Activated CD4-positive, CD25-positive, alpha-beta regulatory T cell (primary cell): ENCODE measurements around the gene C8B.

Experiments
- DNase-seq, 4 experiments: peaks; one replicate each; lab custom pipeline; 2025; lab: John Stamatoyannopoulos, UW

Gene C8B

DNA sequence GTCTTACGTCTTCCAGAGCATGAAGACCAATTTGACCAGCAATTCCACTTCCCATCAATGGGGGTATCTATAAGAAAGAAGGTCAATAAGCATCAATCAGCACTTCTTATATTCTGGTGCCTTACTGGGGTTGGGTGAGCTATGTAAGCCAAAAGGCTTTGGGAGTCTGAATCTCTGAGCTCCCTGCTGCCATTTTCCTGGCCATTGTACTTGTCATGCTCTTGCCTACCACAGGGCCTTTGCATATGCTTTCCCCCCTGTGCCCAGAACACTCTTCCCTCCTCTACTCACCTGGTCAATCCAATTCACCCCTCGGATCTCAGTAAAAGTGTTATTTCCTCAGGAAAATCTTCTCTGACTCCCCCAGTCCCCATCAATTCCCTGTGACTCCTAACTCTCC, 36.3 kb downstream of the C8B start:
- DNase-seq: no peak

DNA sequence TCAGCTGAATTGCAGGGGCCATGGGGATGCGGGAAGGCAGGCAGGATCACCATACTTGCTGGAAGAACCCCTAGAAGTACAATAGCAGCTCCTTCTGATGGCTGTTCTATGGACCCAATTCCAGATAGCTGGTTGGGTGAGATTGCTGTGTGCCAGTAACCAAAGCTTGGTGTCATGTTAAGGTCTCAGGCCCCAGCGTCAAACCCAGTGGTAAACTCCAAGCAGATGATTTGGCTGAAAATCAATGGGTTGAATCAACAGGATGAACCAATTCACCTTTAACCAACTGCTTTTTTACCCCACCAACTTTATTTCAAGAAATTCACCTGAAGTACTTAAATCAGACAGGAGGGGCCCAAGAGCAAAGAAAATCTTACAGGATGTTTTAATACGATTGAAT, 37.8 kb downstream of the C8B start:
- no peak for DNase-seq

DNA sequence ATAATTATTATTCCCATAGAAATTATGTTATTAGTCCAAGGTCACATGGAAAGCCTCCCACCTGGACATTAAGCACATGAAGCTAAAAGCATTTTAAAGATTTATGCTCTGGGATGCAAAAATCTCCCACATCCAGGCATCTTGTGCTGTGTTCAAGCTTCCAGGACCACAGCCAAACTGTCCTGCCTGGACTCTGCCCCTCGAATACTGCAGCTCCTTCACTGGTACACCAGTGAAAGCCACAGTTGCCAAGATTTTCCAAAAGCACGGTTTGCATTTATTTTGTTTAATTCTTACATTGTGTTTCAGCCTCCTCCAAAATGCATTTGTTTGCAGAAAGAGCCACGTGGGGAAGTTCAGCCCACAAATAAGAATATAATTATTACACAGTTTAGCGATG, 38.6 kb downstream of the C8B start:
- DNase-seq: no peak

DNA sequence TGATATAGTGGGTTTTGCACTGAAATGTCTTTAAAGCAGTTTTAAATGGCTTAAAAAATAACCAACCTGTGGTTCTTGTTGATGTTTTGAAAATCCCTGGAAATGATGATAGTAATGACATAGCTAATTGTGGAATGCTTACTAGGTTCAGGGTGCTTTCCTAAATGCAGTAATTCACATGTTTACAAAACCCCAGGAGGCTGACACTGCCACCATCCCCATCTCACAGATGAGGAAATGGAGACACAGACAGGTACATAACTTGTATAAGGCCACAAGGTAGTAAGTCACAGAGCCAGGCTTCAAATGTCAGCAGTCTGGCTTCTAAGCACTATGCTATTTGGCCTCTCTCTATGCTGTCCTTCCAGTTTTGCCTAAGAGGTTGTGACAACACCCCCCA, 40.6 kb downstream of the C8B start:
- DNase-seq: no peak

DNA sequence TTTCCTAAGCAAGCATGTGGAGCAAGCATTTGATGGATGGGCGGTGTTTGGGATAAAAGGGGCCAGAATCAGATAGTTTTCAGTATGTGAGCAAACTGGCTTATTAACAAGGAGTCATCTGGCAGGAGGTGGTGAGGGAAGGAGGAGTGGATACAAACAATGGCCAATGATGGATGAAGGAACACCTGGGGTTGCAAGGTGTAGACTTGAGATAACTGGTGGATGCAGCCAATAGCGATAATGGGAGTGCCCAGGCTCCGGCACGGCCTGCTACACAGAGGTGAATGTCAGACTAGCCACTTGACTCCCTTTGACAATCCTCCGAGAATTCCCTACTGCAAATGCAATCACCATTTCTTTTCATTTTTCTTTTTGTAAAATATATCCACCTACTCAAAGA, 41.7 kb downstream of the C8B start:
- no peak for DNase-seq

DNA sequence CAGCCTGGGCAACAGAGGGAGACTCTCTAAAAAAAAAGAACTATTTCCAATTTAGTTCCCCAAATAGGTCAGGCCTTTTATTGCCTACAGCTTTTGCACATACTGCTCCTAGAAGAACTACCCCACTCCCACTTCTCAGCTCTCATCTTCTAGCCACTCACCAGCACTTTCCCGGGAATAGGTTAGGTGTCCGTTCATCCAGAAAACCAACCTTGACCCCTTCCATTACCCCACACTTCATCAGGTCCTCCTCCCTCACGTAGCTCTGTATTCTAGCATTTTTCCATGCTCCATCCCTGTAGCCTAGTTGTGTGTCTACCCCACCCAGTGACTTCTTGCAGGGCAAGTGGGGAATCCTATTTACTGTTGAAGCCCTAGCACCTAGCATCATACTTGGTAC, 42.6 kb downstream of the C8B start:
- no peak for DNase-seq

DNA sequence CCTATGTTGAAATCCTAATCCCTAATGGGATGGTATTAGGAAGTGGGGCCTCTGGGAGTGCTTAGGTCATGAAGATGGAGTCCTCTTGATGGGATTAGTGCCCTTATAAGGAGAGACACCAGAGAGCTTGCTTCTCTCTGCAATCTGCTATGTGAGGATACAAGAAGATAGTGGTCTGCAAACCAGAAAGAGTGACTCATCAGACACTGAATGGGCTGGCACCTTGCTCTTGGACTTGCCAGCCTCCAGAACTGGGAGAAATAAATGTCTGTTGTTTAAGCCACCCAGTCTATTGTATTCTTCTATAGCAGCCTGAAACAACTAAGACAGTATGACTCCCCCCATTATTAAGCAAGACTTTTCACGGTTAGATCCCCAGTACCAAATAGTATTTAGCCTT, 43.3 kb downstream of the C8B start:
- DNase-seq: no peak

DNA sequence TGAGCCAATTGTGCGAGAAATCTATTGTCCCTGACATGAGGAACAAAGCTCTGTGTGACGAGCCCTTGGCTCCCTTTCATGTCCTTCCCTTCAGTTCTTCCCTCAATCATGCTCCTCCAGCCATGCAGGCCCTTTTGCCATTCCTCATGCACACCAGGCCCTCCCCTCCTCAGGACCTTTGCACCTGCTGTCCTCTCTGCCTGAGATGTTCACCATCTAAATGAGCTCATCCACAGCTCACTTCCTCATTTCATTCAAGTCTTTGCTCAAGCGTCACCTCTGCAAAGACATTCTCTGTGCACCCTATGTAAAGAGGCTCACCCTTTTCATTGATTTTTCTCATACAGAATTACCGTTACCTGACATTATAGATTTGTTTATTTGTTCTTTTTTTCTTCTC, 43.7 kb downstream of the C8B start:
- no peak for DNase-seq

DNA sequence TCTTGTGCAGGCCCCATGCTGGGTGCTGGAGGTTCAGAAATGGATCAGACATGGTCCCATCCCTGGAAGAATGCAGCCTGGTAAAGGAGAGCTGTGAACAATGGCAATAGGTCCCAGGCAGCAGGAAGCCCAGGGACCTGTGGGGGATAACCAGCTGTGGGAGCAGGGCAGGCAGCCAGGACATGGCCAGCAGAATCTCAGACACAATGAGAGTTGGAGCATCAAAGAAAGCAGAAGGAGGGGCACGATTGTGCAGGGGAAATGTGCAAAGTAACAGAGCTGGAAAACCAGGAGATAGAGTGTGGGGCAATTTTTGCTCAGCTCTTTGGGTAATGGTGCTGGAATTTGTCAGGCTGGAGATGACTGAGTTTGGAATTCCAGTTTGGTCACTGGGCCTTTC, 44.3 kb downstream of the C8B start:
- DNase-seq: no peak

DNA sequence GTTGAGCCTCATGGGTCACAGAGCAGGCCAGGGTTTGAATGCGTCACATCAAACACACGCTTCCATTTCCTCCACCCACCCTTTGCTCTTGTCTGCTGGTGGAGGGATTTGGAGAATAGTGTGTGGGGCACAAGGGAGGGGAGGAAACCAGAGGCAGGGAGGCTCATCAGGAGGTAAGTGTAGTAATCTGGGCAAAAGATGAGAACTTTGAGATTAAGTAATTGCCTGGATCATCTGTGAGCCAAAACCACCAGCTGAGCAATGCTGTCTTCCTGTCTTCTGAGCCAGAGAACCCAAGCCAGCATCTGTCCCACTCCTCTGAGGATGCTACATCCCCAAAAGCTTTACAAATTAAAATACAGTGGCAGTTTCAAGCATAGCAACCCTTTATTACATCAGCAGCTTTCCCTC, 45.2 kb downstream of the C8B start:
- DNase-seq: no peak

DNA sequence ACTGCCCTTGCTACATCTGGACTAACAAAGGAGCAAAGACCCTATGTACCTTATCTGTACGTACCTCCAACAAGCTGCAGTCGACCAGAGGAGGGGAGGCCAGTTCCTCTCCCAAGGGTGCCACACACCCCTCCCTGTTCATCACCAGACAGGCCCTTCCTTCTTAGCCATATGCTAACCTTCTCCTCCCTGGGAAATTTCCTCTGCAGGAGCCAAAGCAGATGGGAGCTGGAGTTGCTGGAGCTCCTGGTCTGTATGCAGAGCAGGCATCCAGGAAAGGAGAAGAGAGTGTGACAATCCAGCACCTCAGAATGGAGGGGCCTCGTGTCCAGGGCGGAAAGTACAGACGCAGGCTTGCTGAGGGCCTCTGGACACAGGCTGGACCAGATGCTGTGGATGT, 48.5 kb downstream of the C8B start:
- no peak for DNase-seq

DNA sequence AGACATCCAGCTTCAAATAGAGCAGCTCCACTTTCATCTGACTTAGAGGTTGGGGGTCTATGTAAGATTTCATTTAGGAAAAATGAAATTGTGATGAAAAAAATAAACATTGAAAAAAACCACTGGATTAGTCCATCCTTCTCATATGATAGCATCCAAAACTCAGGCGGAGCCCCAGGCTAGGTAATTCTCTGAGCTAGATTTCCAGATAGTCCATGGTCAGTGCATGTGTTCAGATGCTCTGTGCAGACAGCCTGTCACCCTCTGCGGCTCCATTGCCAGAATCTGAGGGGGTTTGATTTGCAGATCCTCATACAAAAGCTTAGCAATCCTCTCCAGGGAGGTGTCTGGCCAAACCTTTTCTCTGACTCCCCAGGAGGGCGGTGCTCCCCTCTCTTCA, 49.2 kb downstream of the C8B start:
- no peak for DNase-seq

DNA sequence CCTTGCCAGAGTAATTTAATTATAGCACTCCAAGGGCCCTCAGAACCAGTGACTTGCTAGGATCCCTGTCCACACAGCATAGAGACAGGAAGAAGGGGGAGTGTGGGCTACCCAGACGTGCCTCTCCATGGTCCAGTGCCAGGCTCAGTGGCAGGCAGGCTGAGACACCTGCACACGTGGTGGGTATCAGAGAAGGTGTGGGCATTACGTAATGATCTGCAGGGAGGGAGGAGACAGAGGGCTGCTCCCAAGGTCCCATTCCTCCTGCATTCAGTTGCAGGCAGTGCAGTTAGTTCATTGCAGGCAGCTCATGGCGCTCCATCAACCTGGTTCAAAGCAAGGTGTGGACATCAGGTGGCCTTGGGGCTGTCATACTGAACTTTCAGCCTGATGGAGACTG, 49.9 kb downstream of the C8B start:
- DNase-seq: no peak

DNA sequence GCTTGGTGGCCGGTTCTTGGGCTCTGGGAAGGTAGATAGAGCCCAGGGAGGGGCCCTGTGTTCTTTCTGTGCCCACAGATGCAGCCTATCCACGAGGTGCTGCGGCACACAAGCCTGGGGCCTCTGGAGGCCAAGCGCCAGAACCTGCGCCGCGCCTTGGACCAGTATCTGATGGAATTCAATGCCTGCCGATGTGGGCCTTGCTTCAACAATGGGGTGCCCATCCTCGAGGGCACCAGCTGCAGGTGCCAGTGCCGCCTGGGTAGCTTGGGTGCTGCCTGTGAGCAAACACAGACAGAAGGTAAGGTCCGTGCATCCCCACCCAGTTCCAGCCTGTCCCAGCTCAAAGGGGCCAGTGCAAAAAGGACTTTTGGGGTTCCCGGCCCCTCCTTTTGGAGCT, 53.5 kb downstream of the C8B start:
- DNase-seq: no peak

DNA sequence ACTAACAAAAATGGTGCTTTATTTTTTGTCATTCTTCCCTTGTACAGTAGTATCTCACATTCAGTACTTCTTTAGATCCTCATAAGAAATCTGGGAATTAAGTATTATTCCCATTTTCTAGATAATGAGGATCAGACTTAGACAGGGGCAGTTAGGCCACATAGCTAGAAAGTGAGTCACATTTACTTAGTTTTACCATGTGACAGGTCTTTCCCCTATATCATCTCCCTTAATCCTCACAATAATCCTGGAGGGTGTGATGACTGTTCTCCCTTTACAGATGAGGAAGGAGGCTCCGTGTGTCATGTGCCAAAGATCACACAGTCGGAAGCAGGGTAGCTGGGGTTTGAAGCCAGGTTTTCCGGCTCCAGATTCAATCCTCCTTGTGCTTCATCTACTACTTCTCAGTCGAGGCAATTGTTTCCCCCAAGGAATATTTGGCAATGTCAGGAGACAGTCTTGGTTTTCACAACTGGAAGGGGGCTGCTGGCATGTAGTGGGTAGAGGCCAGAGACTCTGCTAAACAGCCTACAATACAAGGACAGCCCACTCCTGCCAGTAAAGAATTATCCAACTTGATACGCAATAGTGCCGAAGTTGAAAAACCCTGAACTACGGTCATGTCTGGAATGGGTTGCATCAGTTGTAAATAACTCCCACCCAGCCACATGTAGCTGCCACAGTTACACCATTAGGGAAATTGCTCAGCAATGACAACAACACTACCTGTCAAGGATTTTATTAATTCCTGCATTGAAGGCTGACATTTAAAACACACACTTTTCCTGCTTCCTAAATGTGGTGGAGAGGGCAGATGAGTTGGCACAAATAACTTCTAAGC, 54.5 kb downstream of the C8B start:
- DNase-seq: no peak

DNA sequence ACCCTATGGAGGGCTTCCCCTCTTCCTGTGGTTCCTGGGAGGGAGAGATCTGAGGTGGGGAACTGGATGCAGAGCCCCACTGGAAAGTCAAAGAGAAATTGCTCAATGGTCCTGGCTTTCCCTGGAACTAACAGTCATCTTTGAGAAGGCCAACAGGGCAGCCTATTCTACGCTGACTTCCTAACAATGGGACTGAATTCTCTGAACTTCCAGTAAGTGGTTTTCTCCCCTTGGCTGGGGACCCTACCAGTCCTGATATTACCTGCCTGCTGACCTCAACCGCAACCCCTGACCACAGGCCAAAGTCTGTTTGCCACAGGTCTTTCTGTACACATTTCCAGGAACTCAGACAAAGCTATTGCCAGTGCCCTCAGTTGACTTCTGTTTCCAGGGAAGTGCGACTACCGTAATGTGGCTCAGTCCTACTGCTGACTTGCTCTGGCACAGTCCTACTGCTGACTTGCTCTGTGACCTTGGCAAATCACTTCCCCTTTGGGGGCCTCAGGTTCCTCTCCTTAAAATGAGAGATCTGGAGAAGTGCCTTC, 55.3 kb downstream of the C8B start:
- no peak for DNase-seq

DNA sequence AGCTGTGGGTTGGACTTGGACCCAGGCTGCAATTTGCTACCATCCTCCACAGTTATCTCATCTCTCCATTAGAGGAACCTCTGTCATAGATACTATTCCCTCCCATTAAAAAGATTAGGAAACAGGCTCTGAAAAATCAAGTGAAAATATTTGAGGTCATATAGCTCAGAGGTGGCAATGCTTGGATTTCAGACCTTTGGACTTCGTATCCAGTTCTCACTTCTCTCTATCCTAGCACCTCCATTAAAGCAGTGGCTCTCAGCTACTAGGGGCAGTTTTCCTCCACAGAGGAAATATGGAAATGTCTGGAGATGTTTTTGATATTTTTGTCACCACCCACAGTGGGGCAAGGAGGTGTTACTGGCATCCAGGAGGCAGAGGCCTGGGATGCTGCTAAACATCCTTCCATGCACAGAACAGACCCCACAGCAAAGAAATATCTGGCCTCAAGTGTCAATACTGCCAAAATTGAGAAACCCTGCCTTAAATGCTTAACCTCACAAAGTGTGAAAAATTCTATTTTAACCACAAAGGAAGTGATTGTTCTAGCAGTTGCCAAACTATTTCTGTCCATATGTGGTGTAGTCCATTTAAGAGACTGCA, 57.1 kb downstream of the C8B start:
- no peak for DNase-seq

DNA sequence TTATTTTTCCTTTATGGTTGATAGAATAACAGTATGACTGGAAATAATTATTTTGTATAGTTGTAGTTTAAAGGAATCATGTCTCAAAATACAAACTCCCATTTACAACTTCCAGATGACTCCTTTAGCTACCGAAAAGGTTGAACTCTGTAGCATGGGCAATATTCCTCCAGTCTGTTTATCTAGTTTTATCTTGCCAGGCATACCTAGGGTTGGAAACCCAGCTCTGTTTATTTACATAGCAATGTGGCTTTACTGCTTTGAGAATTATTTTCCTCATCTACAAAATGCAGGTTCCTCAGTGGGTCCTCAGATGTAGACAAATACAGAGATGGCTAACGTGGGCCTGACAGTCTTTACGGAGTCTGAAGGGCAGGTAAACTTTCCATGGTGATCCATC, 60.1 kb downstream of the C8B start:
- DNase-seq: no peak

DNA sequence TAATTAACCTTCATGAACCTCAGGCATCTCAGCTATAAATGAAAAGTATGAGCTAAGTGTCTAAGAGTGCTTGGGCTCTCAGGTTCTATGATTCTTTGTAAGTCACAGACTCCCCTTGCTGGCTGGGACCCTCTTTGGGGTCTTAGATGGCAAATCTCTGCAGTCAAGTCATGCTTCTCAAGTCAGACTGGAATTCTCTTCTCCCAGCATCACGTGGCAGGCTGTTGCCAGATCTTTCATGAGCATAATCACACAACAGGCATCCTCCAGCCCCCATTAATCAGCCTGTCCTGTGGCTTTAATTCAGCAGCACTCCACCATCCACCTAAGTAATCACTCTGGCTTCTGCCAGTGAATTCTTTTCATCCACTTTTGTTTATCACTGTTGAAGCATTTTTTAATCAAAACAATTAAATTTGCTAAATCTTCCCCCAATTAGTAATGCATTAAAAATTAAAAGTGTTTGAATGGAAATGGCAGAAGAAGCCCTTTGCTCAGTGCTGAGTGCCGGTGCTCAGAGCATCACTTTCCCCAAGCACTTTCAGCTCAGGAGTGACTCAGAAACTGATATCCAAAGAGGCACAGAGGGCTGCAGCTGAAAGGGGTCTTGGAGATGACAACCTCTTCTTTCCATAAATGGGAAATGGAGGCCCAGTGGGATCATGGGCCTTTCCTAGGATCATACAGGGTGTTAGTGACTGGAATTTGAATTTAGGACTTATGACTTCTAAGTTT, 61.0 kb downstream of the C8B start:
- DNase-seq: no peak

DNA sequence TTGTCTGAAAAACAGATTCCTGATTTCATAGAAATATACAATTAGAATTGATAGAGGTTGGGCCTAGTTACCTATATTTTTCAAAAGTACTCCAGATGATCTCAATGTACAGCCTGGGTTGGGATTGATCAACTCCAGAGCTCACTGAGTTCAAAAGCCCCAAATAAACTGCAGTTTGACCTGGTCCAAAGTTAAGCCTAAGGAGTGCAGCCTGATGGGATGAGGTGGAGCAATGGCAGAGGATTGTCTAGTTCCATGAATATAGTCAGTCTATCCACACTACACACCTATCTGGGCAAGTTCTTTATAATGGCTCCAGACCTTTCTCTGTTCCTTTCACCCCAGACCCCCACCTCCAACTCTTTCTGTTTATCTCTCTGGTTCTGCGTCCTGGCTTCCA, 62.0 kb downstream of the C8B start:
- no peak for DNase-seq

DNA sequence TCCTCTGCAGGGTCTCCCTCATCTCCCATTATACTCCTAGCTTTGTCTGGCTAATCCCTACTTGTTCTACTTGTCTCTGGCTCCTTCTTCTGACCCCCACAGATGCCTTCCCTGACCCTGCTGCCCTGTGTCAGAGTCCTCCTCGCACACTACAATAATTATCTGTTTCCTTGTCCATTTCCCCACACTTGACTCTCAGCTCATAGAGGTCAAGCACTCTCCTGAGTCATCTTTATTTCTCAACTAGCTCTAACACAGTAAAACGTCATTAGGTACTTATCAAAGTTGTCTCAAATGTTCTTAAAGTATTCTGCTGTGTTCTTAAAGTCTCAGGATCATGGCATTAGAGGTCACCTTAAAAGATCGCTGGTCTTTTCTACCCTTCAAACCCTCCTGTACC, 64.1 kb downstream of the C8B start:
- DNase-seq: no peak

DNA sequence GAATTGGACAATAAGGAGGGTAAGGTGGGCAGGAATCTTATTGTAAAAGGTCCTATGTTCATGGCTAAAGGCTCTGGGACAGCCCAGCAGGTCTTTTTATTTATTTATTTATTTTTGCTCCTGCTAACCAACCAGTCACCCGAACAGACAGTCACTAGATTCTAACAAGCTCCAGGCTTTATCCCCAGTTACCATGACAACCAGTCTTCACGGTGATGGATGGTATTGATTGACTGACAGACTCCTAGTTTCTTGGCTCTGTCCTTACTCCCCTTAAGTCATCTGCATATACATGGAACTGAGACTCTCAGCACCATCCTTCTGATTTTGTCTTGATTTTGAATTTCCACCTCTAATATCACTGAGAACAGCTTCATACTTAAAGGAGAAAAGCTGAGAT, 66.9 kb downstream of the C8B start:
- no peak for DNase-seq

DNA sequence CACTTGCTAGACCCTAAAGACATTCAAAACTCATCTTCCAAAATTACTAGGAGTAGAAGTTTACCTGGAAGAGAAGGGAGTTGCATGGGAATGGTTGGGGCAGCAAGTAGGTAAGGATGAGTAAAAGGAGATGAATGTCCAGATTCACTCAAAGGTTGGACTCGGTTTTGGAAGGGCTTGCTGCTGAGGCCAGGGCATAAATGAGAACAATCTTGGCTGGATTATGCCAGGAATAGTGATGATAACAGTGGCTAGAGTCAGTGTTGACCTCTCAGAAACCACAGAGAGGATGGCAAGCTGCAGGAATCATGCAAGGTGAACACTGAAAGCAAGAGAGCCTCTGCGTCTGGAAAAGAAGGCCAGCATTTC, 67.8 kb downstream of the C8B start:
- DNase-seq: no peak
